Measurements from ENCODE around the gene ILKAP.

The ILKAP gene

DNA sequence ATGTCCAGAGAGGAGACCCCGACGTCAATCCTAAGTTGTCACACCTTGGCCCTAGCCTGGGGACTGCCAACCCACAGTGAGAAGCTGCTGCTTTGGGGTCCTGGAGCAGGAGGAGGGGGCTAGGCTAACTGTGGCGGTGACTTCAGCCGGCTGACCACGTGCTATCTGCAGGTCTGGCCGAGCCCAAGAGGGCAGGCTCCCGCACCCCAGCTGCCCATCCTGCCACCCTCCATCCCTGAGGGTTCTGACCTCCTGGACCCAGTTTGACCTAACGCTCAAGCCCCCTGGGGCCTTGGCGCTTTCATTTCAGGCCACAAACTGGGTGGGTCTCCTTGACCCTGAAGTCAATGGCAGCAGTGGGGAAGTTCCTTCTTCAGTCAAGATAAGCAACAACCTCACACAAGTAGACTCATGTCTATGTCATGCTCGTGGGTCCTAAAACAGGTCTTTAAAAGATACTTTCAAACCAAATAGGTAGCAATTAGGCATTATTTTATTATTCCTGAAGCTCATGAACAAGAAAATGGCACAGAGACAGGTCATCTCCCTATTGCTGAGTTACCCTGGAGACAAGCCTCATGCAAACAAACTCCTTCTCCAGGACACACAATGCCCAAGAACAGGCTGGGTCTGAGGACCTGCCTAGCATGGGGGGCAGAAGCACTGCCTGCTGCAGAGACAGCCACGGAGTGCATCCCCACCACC lies 34.1 kb upstream of the ILKAP start:
- DNase-seq (ENCODE audit: low read depth in 2 of 2), result no peak

- DNase-seq (ENCODE audit: low read depth in 2 of 2), result no peak
Observed at GRCh38 chr2:238236571-238236970, 33.1 kb upstream of the ILKAP start.

DNA sequence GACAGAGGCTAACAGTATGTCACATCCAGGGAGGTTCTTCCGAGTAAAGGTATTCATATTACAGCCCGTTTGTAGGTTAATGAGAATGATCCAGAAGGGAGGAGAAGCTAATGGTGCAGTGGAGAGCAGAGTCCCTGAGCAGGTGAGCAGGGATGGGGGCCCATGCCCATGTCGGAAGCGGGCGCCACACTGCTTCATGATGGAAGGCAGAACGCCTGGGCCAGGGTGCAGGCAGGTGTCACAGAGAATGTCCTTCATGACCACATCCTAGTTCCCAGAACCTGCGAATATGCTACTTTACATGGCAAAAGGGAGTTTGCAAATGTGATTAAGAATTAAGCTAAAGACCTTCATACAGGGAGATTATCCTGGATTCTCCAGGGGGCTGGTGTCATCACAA lies 32.4 kb upstream of the ILKAP start:
- no peak for DNase-seq (ENCODE audit: low read depth in 2 of 2)

DNA sequence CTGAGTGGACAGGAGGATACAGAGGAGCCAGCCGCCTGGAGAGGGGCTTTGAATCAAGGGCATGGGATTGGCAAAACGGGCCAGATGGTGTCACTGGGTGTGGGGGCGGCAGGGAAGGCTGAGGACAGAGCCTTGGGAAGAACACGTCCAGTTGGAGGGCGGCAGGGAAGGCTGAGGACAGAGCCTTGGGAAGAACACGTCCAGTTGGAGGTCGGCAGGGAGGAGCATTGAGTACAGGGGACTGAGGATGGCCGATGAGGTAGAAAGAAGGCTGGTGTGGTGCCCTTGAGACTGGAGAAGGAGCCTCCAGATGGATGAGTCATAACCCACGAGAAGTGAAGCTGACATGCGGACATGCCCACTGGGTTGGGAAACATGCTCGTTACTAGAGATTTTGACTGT lies 31.8 kb upstream of the ILKAP start:
- no peak for DNase-seq (ENCODE audit: low read depth in 2 of 2)

- DNase-seq (ENCODE audit: low read depth in 2 of 2), result no peak
Observed at GRCh38 chr2:238233625-238234024, 30.1 kb upstream of the ILKAP start.

GRCh38 chr2:238231809-238232208 lies 28.3 kb upstream of the ILKAP start:
- DNase-seq (ENCODE audit: low read depth in 2 of 2), result no peak

DNA sequence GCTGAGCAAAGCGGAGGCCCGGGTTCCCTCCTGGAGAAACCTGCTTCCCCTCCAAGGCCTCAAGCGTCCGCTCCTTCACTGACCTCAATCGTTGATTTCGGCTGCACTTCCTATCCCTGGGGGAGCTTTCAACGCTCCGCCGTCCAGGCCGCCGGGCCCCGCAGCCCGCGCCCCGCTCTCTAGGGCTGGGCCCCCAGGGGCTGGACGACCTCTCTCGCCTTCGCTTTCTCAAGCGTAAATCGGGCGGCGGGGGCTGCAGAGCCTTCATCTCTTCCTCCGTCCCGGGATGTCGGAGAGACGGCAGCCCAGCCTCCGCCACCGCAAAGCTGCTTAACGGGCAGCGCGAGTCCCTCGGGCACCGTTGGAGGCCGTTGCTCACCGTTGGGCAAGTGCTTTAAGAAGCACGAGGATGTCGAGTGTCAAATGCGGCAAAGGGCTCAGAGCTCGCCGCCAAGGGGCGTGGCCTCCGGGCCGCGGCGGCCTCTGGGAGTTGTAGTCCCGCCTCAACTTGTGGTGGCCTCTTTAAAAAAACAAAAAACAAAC lies 27.8 kb upstream of the ILKAP start:
- DNase-seq (ENCODE audit: low read depth in 2 of 2), result no peak

GRCh38 chr2:238230699-238231098 lies 27.2 kb upstream of the ILKAP start:
- no peak for DNase-seq (ENCODE audit: low read depth in 2 of 2)

- DNase-seq (ENCODE audit: low read depth in 2 of 2), result no peak
Observed at GRCh38 chr2:238228700-238229099, 25.2 kb upstream of the ILKAP start.

DNA sequence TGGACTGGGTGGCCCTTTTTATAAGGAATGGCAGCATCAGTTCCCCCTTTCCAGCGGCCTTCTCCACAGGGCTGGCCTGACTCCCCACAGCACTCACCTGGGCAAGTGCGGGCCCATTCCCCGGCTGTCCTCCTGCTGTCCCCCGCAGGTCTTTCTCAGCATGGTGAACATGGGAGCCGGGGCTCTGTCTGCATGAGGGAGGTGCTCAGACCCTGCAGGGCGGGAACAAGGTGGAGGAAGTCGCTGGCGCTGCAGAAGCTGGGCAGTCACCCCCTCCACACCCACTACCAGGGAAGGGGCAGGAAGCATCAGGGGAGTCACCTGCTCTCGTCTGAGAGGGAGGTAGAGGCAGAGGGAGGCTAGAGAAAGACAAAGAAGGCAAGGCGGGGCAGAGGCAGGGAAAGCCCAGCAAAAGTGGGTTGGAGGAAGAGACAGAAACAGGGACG lies 24.1 kb upstream of the ILKAP start:
- no peak for DNase-seq (ENCODE audit: low read depth in 2 of 2)

- no peak for DNase-seq (ENCODE audit: low read depth in 2 of 2)
Observed at GRCh38 chr2:238226698-238227586, 23.4 kb upstream of the ILKAP start.

GRCh38 chr2:238225911-238226697 lies 22.6 kb upstream of the ILKAP start:
- peak in 1 of 2 experiments; percentile 24 for DNase-seq (ENCODE audit: low read depth in 2 of 2)

GRCh38 chr2:238225121-238225520 lies 21.6 kb upstream of the ILKAP start:
- no peak for DNase-seq (ENCODE audit: low read depth in 2 of 2)

- no peak for DNase-seq (ENCODE audit: low read depth in 2 of 2)
Observed at GRCh38 chr2:238224356-238225035, 21.0 kb upstream of the ILKAP start.

DNA sequence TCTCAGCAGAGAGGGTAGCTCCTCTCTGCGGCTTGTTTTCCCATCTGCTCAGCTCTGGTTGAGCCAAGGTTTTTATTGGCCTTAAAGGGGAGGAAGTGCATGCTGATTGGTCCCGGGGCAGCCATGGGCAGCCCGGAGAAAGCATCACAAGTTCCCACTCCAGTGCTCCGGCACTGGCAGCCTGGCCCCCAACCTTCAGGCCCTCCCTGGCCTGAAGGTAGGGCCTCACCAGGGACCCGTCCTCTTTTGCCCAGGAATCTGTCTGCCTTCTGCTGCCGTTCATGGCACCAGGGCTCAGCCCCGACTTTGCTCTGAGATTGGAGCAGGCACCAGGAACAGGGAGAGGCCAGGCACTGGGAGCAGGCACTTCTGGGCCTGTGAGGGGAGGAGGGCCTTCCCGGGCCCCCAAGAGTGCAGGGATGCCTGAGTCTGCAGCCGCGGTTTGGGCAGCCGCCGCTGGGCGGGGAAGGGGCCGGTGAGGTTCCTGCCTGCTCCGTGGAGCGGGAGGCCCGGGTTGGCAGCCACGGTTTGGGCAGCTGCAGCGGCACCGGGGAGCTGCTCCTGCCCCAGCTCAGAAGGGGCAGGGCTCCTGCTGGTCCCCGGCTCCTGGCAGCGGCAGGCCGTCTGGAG lies 17.5 kb upstream of the ILKAP start:
- no peak for DNase-seq (ENCODE audit: low read depth in 2 of 2)

DNA sequence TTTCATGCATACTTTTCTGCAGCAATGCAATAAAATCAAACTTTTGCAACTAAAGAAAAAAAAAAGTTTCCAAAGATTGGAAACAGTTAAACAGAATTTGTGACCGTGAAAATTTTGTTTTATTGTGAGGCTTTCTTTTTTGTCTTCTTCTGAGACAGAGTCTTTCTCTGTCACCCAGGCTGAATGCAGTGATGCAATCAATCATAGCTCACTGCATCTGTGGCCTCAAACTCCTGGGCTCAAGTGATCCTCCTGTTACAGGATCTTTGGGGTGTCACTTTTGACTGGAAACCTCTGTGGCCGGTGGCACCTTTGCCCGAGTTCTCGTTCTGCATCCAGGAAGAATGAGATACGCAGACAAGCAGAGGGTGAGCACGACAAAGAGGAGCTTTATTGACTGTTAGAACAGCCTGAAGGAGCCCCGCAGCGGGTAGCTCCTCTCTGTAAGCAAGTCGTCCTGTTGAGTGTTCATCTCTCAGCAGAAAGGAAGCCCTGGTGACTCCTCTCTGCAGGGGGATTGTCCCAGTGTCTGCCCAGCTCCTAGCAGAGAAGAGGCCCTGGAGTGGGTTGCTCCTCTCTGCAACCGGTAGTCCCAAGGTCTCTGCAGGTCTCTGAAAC lies 16.9 kb upstream of the ILKAP start:
- no peak for DNase-seq (ENCODE audit: low read depth in 2 of 2)

GRCh38 chr2:238216651-238217184 lies 13.2 kb upstream of the ILKAP start:
- no peak for DNase-seq (ENCODE audit: low read depth in 2 of 2)

DNA sequence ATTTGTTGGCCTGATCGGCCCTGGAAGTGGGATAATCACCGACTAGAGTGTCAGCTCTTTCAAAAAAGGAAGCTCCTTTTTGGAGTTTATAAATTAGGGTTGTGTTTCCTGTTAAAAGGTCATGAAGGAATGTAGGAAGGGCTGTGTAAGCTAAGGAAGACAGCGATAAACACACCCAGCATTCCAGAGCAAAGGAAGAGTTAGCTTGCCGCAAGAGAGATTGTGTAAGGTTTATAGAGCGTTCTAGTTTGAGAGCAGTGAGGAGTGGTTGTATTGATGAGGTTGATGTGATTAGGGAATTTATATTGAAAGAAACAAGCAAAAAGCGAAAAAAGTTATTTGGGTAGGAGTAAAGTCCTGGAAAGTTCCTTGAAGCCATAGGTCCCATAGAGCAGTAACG lies 3.5 kb upstream of the ILKAP start:
- DNase-seq (ENCODE audit: low read depth in 2 of 2), result no peak

- no peak for DNase-seq (ENCODE audit: low read depth in 2 of 2)
Observed at GRCh38 chr2:238203973-238204683, 633 bp upstream of the ILKAP start.
